Activated T-cell treated with anti-CD3 and anti-CD28 coated beads for 4 hours (primary cell): ENCODE results near the gene ALKBH8.
"Not testable (repeated sequence)": the region's sequence is repeated elsewhere in the genome, so short reads cannot be mapped to it uniquely, and the experiment has no call there.

Experiments
- DNase-seq: peaks from one replicate; pipeline ENCODE4 v3.0.0-alpha.2; 2020

The ALKBH8 gene, protein sequence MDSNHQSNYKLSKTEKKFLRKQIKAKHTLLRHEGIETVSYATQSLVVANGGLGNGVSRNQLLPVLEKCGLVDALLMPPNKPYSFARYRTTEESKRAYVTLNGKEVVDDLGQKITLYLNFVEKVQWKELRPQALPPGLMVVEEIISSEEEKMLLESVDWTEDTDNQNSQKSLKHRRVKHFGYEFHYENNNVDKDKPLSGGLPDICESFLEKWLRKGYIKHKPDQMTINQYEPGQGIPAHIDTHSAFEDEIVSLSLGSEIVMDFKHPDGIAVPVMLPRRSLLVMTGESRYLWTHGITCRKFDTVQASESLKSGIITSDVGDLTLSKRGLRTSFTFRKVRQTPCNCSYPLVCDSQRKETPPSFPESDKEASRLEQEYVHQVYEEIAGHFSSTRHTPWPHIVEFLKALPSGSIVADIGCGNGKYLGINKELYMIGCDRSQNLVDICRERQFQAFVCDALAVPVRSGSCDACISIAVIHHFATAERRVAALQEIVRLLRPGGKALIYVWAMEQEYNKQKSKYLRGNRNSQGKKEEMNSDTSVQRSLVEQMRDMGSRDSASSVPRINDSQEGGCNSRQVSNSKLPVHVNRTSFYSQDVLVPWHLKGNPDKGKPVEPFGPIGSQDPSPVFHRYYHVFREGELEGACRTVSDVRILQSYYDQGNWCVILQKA

DNA sequence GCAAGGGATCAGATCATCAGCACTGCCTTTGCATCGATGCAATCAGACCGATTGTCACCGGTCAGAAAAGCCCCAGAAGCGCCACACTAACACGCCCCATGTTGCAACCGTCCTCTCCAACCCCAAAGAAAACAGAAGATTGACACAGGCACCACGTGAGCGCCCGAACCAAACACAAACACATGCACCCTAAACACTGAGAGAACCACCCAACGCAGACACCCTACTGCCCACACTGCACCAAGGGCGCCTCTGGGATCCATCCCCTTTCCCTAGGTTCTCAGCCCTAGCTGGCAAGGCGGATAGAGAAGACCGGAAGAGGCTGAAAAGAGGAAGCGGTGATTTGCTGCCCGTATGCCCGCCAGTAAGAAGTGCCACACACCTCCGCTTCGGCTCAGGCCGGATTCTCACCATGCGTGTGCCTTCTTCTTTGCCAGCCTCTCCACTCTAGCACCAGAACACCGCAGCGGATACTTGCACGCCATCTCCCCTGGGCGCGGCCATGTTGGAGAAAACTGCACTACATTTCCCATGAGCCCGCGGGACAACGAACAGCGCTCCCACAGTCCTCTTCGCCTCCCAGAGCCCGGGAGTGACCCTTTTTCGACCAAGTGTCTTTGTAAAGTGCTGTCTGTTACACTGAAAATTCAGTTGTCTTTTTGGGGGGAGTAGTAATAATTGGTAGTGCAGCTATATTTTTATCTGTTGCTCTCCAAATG is at the start of gene ALKBH8:
Gene ALKBH8, minus strand, starts transcription at position 517 of the 719 bp plus-strand sequence. CDS start 4,842 bp downstream, outside the sequence.
- DNase-seq, result peak; percentile 65

DNA sequence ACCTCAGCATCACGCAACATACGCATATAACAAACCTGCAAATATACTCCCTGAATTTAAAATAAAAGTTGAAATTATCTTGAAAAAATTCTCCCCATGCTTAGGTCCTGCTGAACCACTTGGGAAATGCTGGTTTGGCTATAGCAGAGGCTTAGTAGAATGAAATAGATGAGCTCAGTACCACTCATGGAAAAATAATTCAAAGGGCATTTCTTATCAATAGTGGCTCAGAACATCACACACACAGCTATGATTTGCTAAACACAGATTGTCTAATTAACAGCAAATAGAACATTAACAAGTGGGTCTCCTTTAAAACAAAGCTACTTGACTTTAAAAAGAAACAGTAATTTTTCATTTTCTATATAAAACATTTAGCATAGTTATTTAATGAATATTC is 46.9 kb upstream of the ALKBH8 start:
- DNase-seq, result no peak

DNA sequence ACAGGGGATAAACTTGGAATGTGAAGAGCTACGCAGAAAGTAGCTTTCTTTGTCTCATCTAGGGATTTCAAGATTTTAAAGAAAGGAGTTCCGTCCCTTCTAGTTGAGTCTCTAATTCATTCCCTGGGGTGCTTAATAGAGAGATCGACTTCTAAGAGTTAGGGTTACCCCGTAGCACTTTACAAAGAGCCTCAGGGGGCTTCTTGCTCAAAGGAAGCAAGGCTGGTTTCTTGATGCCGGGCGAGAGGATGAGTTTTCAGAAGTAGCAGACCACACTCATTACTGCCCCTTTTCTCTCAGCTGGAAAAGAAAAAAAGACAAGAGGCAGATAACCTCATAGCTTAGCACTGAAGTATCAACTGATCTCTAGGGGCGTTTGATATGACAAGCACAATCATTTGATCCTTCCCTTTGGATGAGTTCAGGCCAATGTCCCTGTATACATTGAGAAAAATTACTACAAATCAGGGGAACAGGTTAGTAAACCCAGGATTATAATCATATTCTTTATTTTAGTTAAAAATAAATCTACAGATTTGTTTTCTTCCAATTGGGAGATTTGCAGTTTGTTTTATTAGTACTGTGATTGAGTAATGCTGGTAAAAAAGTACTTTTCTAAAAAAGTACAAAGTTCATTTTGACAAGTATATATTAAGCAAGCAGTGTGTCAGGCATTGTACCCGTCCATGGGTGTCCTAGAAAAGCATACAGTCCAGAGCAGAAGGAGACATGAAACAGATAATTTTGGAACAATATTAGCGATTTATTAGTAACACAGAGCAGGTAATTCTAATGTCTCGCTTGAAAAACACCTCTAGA is 44.1 kb upstream of the ALKBH8 start:
- no peak for DNase-seq

DNA sequence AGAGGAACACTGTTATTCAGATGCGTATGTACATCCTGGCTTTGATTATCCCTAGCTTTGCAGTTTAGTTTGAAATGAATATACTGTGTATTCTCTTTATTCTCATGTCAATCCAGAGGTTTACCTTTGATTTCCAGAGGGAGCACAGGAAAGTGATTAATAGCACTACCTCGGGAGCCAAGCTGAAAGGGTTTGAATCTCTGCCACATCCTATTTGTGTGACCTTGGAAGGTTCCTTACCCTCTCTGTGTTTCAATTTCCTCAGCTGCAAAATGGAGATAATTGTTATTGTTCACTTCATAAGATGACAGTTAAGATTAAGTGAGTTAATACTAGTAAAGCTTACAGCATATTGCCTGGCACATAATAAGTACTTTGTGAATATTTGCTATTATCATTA is 43.3 kb upstream of the ALKBH8 start:
- DNase-seq, result no peak

DNA sequence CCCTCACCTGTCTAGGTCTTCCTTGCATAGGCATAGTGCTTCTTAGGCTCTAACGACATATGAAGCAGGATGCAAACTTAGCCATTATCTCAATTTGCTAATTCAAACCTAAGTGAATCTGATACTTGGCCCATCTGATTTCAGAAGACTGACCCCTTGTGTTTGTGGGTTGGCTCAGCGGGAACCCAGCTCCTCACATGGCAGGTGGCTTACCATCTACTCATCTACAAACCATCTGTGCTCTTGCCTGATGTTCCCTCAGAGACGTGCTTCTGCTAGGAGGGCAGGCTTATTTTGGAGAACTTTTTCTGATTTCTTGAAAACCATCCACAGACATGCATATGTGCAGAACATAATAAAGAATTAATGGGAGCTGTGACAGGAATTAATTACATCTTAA is 40.6 kb upstream of the ALKBH8 start:
- no peak for DNase-seq

DNA sequence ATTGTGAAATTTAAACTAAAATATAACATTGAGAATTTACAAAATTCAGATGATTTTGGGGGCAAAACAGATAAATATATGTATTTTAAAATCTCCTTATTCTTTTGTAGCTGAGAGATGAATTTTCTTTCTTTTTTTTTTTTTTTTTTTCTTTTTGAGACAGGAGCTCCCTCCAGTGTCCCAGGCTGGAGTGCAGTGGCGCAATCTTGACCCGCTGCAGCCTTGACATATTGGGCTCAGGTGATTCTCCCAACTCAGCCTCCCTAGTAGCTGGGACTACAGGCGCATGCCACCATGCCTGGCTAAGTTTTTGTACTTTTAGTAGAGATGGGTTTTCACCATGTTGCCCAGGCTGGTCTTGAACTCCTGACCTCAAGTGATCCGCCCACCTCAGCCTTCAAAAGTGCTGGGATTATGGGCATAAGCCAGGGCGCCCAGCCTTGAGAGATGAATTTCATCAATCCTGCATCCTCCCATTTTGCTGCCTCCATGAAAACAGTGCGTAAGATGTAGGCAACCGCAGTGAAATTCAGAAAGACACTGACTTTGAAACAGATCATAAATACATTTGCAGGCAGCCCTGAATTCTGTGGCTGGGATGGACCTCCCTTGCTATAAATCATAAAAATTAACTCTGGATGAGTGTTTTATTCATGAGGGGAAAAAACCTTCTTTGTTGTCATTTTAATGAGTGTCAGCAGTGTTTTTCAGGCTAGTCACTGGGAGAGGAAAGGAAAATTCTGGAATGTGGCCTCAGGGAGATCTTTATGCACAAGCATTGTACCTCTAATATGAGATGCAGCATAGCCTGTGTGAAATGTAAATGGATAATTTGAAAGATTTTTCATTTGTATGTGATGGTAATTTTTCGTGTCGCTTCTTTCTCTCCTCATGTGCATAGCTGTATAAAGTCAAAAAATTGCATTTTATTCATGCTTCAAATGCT is 39.8 kb upstream of the ALKBH8 start:
- DNase-seq, result no peak

DNA sequence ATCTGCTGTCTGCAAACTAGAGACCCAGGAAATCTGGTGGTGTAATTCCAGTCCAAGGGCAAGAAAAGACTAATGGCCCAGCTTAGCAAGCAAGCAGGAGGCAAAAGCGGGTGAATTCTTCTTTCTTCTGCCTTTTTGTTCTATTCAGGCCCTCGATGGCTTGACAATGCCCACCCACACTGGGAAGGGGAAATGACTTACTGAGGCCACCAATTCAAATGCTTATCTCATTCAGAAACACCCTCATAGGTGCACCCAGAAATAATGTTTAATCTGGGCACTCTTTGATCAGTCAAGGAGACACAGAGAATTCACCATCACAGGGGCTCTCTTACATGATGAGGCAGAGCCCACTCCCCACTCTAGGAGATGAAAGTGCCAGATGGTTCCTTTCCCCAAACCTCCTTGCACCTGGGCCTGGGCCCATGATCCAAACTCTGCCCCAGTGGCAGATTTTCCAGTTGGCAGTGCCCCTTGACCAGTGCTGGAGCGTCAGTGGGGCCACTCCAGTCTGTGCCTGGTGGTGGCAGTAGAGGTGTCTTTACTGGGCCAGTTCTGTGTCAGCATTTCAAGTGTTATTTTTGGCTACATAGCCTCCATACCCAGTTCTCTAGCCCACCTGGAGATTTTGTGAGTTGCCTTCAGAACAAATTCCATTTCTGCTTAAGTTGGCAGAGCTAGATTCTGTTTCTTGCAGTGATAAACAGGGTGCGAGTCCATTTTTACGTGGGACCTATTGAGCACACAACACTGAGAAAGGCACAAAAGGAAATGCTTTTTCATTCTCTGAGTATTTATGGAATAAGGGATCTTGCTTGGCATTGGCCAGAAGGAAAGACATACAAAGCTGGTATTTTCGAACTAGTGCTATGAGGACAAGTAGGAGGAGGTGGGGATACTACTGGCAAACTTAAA is 32.9 kb upstream of the ALKBH8 start:
- no peak for DNase-seq

DNA sequence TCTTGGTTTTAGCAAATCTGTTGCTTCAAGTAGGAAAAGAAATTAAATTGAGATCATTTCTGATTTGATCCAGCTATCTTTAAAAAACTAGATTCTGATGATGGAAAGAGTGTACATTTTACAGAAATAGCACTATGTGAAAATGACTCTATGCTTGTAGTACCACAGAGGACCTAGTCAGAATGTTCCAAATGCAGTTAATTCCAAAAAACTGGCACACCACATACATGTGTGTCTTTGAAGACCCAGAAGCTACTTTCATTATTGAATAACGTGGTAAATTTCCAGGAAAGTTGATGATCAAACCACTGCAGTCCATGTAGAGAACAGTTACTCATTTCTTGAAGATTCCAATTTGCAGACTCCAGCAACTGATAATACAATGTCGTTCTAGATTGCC is 29.2 kb upstream of the ALKBH8 start:
- no peak for DNase-seq

DNA sequence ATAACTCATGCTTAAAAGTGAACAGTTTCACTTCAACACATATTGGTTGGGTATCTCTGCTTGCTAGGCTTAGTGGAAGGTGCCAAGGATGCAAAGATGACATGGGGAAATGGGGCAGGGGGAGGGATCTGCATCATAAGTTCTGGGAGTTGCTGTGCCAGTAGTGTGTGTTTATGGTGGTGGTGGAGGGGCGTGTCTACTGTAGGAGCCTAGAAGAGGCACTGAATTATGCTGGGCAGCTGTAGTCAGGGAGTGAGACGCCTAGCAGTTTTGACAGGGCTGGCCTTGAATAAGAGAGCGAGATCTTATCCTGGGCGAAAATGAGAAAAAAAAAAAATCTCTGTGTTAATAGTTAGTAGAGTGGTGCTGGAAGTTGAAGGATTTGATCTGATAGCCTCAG is 28.4 kb upstream of the ALKBH8 start:
- DNase-seq, result no peak

DNA sequence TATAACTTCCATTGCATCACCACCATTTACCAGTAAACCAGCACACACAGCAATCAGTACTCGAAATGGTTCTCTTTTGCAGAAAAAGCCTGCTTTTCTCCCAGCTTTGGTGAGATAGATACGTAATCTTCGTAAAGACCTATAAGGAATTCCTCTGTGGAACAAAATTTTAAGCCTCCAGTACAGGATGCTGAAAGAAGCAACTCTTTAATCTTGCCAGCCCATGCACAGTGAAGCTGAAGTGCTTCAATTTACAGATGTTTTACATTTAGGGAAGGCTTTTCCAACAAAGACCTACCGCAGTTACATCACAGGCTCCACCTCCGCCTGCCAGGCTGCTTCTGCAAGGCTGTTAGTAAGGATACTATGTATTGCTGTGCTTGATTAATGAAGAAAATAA is 27.3 kb upstream of the ALKBH8 start:
- DNase-seq, result no peak

DNA sequence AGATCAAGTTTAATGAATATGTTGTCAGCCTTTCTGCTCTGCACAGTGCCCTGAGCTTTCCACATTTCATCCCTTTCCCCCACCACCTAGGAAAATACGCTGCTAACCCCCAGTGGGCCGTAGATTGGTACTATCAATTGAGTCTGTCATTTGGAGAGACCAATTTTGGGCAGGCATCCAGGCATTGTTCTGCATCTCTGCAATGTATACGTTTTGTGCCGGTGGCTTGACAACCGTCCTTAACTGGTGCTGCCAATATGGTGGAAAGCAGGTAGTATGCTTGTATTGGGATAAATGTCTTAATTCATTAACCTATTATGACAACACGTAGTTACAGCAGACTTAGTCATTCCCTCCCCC is 26.7 kb upstream of the ALKBH8 start:
- DNase-seq, result no peak

DNA sequence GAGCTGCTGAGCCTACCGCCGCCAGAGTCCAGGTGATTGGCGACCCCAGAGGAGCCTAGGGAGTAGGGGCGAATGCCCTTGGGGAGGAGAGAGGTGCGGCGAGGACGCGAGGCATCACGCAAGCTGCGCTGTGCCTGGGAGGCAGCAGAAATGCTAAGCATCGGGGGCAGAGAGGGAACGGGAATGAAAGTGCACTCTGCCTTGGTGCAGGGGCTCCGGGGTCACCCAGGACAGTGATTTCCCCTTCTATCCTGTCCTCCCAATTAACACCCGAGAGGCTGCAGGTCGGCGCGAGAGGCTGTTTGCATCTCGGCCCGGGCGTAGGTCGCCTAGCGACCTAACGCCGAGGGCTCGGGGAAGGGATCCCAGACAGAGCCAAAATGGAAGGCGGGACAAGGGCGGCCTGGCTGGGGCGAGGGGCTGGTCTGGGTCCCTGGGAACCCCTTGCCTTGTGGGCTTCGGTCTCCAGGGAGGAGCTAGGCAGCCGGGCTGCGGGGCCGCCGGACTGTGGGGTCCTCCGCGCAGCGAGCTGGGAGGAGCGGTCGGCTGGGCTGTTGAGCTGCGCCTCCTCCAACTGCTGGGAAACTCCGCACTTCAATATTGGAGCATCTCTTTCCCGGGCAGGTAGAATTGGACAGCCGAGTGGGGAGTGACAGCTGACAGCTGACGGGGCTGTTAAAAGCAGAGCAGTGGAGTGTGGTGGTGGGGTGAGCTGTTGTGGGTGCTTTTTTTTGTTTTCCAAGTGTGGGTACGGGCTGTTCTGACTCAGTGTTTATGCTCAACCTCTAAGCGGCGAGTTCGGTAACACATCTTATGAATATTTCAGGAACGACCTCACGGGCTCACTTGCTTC is 26.1 kb upstream of the ALKBH8 start:
- no peak for DNase-seq

DNA sequence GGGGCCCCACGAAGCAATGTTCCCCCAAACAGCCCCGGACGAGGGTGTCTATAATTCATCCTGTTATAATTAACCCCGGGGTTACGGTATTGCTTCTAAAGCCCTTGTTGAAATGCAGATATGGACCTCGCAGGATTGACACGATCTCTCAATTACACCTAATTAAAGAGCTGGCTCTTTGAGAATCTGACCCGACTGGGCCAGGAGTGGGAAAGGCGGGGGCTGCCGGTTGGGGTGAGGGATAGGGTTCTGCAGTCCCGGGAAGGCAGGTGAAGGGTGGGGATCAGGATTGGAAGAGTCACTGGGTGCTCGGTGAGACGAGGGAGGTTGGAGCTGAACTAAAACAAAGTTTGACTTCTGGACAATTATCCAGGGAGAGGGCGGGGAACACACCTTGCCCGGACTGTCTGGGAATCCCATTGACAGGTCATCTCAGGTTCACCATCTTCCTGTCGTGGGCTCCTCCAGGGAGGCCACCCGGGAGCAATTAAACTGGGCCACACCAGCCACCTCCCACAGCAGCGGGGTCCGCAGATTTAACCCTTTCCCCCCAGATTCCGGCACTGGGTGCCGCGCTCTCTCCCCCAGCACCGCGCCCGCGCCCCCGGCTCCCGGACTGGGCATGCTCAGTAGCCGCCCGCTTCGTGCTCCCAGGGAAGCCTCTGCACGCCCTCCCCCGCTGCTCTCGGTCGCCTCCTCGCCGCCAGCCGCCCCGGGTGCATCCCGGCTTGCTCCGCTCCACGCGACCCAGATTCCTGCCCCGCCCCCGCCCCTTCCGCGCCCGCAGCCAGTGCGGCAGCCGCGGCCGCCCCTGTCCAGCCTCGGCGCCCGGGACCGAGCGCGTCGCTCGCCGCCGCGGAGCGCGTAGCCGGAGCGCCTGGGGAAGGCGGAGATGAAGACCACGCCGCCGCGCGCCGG is 25.2 kb upstream of the ALKBH8 start, which contains the start of gene ELMOD1:
Gene ELMOD1, plus strand, starts transcription at position 688 of the 918 bp plus-strand sequence. CDS start 27,043 bp downstream, outside the sequence.
- DNase-seq, result no peak

DNA sequence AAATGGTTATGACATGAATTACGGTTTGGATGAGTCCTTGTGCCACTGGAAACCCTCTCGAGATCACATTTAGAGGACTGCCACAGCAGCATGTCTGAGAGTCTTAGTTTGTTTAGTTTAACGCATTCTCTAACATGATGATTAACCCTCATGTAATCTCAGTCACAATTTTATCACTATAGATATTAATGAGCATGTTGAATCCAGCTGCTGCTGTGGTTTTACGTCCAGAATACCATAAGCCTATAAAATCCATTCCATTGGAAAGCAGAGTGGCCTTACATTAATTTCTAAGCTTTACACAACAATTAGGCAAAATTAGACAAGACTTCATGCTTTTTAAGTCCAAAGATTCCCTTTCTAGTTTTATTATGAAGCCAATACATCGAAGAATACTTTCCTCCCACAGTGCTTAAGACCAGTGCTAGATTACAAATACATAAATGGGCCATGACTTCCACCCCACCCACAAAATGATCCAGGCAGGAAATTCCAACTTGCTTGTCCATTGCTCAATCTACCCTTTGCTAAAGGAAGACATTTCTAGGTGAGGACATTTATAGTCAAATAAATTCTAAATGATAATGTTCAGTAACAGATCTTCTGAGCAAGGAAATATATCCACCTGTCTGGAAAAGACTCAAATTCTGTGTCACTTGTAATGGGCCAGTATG is 21.9 kb upstream of the ALKBH8 start:
- DNase-seq, result no peak

DNA sequence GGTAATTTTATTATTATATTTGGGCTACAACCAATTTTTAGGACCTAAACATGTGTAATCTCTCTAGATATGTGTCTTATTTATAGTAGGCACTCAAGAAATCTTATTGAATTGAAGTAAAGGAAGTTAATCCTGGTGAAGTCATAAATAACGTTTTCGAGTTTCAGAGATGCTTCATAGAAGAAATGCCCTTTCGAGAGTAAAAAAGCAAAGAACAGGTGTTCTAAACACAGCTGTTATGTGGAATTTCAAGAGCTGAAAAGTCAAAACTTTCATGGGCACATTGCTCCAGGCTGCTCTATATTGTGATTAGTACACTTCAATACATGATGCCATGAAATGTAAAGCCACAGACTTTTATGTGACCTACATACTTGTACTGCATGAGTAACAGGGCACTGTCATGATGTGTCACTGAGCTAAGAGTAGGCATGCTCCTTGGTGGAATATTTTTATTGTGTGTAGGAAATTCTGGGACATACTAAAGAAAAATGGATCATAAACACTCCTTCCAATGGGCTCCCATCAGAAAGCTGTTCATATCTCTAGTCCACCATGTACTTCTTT is 18.2 kb upstream of the ALKBH8 start:
- DNase-seq, result no peak

DNA sequence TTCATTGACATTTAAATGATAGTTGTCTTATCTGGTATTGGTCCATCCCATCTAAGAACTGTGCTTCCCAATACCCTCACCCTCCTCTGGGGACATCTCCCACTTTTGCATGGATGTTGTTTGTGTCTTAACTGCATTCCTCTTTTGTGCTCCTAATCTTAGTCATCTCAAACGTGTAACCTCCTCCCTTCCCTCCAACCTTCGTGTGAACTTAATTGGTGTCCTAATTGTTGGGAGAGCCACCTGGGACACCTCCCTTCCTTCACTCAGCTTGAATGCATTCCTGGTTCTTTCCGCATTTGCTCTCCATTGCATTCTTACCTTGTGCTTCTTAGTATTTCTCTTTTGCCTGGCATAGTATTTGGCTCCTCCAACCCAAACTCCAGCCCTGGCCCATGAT is 15.6 kb upstream of the ALKBH8 start:
- no peak for DNase-seq

DNA sequence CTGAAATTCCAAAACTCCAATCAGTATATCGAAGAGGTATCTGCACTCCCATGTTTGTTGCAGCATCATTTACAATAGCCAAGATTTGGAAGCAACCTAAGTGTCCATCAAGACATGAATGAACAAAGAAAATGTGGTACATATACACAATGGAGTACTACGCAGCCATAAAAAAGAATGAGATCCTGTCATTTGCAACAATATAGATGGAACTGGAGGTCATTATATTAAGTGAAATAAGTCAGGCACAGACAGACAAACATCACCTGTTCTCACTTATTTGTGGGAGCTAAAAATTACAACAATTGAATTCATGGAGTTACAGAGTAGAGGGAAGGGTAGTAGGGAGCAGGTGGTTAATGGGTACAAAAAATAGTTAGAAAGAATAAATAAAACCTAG is 13.6 kb upstream of the ALKBH8 start:
- not testable (repeated sequence) for DNase-seq

DNA sequence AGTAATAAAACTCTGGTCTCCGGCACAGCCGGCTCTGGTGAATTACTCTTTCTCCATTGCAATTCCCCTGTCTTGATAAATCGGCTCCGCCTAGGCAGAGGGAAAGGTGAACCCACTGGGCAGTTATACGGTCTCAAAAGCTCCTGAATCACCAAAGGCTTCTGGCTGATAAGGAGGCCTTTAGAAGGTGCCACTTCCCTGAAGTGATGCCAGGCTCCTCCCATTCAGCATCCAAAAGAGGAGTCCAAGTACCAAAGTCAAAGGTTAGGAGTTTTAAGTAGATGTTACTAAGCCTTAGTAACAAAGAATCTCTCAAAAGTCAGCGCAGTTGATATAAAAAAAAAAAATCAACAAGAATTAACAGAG is 11.8 kb upstream of the ALKBH8 start:
- DNase-seq, result no peak
